Measurements from ENCODE around the gene GALNT16.

Gene GALNT16

DNA sequence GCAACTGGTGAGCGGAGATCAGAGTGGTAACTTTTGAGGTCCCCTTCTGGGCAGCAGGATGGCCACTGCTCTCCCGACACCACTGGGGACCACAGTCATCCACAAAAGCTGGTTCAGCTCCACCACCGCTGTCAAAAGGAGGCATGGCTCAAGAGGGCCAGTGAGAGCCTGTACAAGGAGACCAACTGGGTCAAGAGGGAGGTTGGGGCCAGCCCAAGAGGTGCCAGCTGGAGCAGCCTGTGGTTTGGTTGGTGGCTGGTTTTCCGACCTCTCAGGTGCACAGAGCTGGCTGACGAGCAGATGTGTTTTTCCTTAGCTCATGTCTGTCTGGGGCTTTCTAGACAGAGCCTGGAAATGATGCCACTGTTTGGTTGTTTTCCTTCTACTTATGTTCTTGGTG lies 78.0 kb downstream of the GALNT16 start:
- Histone ChIP-seq H3K79me2 (ENCODE audit: insufficient read depth, low read length) (no peaks in the 10 kb centered on the region), H3K36me3 (ENCODE audit: insufficient read depth, low read length) (no peaks in the 10 kb centered on the region), H3K4me3 (ENCODE audit: low read depth in 1 of 2, low read length in 2 of 2) (no peak overlapping the region), H3K27ac (ENCODE audit: low read length) (no peak overlapping the region), H3K4me2 (ENCODE audit: insufficient read depth, low read length) (no peak overlapping the region), H3K4me1 (ENCODE audit: insufficient read depth, low read length) (no peaks in the 10 kb centered on the region), H3K9me3 (ENCODE audit: insufficient read depth, low read length, severe bottlenecking) (no peaks in the 10 kb centered on the region), H2AFZ (ENCODE audit: low read depth, low read length) (no peak overlapping the region), H3K27me3 (ENCODE audit: insufficient read depth, low read length, poor library complexity) (peaks cover 8% of the 10 kb centered on the region), H3K9ac (ENCODE audit: low read depth, low read length) (no peak overlapping the region), H4K20me1 (ENCODE audit: insufficient read depth, low read length) (0 out of 2 replicates have a peak, but pooled peaks cover 3% of the 10 kb centered on the region)
- ATAC-seq (ENCODE audit: insufficient read depth, low read depth) = no peak
- no peak for DNase-seq
- TF ChIP-seq, protein P1, sequence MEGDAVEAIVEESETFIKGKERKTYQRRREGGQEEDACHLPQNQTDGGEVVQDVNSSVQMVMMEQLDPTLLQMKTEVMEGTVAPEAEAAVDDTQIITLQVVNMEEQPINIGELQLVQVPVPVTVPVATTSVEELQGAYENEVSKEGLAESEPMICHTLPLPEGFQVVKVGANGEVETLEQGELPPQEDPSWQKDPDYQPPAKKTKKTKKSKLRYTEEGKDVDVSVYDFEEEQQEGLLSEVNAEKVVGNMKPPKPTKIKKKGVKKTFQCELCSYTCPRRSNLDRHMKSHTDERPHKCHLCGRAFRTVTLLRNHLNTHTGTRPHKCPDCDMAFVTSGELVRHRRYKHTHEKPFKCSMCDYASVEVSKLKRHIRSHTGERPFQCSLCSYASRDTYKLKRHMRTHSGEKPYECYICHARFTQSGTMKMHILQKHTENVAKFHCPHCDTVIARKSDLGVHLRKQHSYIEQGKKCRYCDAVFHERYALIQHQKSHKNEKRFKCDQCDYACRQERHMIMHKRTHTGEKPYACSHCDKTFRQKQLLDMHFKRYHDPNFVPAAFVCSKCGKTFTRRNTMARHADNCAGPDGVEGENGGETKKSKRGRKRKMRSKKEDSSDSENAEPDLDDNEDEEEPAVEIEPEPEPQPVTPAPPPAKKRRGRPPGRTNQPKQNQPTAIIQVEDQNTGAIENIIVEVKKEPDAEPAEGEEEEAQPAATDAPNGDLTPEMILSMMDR (IDR thresholded peaks at IDR 0.05; ENCODE audit: borderline replicate concordance, extremely low read depth, low read length, poor library complexity, severe bottlenecking) = no peak
- no peak for TF ChIP-seq EZH2 (IDR thresholded peaks at IDR 0.05; ENCODE audit: borderline replicate concordance, low read depth, low read length, severe bottlenecking)

DNA sequence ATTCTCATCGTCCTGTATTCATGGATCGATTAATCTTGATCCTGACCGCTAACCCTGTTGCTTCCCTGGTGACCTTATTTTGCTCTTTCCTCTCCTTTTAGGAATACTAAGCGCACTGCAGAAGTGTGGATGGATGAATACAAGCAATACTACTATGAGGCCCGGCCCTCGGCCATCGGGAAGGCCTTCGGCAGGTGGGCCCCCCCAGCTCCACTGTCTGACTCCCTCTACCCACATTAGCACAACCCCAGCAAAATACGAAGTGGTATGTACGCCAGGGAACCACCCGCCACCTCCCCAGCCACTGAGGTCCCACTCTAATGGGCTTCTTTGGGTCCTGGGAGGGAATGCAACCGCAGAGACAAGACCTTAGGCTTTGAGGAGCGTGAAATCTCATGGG lies 79.5 kb downstream of the GALNT16 start:
- Histone ChIP-seq H3K36me3 (ENCODE audit: insufficient read depth, low read length) (no peaks in the 10 kb centered on the region), H3K9me3 (ENCODE audit: insufficient read depth, low read length, severe bottlenecking) (no peaks in the 10 kb centered on the region), H3K27me3 (ENCODE audit: insufficient read depth, low read length, poor library complexity) (peaks cover 14% of the 10 kb centered on the region), H3K9ac (ENCODE audit: low read depth, low read length) (no peak overlapping the region), H3K4me3 (ENCODE audit: low read depth in 1 of 2, low read length in 2 of 2) (no peak overlapping the region), H2AFZ (ENCODE audit: low read depth, low read length) (no peak overlapping the region), H3K4me2 (ENCODE audit: insufficient read depth, low read length) (no peak overlapping the region), H3K79me2 (ENCODE audit: insufficient read depth, low read length) (no peaks in the 10 kb centered on the region), H3K4me1 (ENCODE audit: insufficient read depth, low read length) (no peaks in the 10 kb centered on the region), H3K27ac (ENCODE audit: low read length) (no peak overlapping the region), H4K20me1 (ENCODE audit: insufficient read depth, low read length) (0 out of 2 replicates have a peak, but pooled peaks cover 4% of the 10 kb centered on the region)
- no peak for DNase-seq
- no peak for ATAC-seq (ENCODE audit: insufficient read depth, low read depth)
- TF ChIP-seq, protein P1 (IDR thresholded peaks at IDR 0.05; ENCODE audit: borderline replicate concordance, extremely low read depth, low read length, poor library complexity, severe bottlenecking) = no peak
- no peak for TF ChIP-seq EZH2 (IDR thresholded peaks at IDR 0.05; ENCODE audit: borderline replicate concordance, low read depth, low read length, severe bottlenecking)

DNA sequence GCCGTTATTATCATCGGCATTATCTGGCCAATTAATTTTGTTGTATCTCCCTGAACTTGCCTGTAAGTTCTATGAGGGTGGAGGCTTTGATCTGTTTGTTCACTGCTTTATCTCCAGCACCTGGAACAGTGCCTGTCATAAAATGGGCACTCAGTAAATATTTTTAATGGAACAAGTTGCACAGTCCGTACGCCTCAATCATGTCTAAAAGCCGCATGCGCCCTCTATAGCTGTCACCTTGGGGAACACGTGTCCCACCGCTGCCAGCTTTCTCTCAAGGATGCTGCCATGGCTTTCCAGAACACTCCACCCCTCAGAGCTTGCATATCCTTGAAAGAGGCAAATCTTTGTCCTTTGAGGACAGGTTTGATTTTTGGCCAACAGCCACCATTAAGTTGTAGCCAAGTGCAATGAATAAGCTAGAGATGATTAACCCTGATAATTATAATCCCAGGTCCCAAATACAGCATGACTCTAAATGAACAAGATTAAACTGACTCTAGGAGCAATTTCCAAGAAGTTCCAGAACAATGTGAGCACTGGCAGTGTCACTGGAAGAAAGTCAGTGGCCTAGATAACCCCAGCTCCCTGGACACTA lies 83.1 kb downstream of the GALNT16 start:
- Histone ChIP-seq H3K9ac (ENCODE audit: low read depth, low read length) (no peak overlapping the region), H3K9me3 (ENCODE audit: insufficient read depth, low read length, severe bottlenecking) (no peaks in the 10 kb centered on the region), H3K79me2 (ENCODE audit: insufficient read depth, low read length) (no peaks in the 10 kb centered on the region), H3K4me1 (ENCODE audit: insufficient read depth, low read length) (no peaks in the 10 kb centered on the region), H3K27me3 (ENCODE audit: insufficient read depth, low read length, poor library complexity) (peaks cover 17% of the 10 kb centered on the region), H2AFZ (ENCODE audit: low read depth, low read length) (no peak overlapping the region), H3K27ac (ENCODE audit: low read length) (no peak overlapping the region), H3K36me3 (ENCODE audit: insufficient read depth, low read length) (no peaks in the 10 kb centered on the region), H3K4me2 (ENCODE audit: insufficient read depth, low read length) (no peak overlapping the region), H3K4me3 (ENCODE audit: low read depth in 1 of 2, low read length in 2 of 2) (no peak overlapping the region), H4K20me1 (ENCODE audit: insufficient read depth, low read length) (0 out of 2 replicates have a peak, but pooled peaks cover 4% of the 10 kb centered on the region)
- no peak for DNase-seq
- ATAC-seq (ENCODE audit: insufficient read depth, low read depth) = no peak
- TF ChIP-seq, protein P1 (IDR thresholded peaks at IDR 0.05; ENCODE audit: borderline replicate concordance, extremely low read depth, low read length, poor library complexity, severe bottlenecking) = no peak
- no peak for TF ChIP-seq EZH2 (IDR thresholded peaks at IDR 0.05; ENCODE audit: borderline replicate concordance, low read depth, low read length, severe bottlenecking)
